HG02588 (cell line): ENCODE data around the gene CDH26.

ENCODE experiments used
- ATAC-seq: cut with Tn5 transposase; IDR thresholded peaks from one replicate; pipeline ENCODE4 v1.9.1; 2021; ENCODE audit warnings: mild to moderate bottlenecking, moderate library complexity; ENCODE audit not compliant: unreplicated experiment

The CDH26 gene

DNA sequence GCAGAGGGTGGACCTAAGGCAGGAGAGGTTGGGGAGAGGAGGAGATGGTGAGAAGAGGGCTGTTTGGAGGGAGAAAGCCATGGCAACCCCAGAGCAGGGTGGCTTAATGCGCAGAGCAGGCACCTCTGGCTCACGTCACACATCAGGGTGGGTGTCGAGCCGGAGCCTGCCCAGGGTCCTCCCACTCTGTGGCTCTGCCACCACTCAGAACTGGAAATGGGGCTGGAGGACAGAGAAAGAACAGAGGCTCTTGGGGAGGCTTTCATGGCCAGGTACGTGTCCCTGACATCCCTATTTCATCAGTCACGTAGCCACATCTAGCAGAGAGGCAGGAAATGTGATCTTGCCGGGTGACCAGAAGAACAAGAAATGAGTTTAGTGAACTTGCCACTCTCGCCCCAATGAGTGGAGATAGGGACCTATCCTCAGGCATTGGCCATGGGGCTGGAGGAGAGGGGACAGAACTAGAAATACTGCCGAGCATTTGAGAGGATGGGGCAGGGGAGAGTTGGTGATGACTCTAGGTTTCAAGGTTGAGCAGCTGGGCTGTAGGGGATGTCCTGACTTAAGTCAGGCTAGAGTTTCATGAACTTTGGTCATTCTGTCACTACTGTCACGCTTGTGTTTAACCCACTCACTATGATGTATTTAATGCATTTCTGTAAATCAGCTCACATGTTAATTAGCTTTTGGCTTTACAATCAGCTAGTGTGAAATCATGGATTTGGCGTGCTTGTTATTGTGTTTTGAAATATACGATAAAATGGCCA lies 52.7 kb downstream of the CDH26 start:
- no peak for ATAC-seq

DNA sequence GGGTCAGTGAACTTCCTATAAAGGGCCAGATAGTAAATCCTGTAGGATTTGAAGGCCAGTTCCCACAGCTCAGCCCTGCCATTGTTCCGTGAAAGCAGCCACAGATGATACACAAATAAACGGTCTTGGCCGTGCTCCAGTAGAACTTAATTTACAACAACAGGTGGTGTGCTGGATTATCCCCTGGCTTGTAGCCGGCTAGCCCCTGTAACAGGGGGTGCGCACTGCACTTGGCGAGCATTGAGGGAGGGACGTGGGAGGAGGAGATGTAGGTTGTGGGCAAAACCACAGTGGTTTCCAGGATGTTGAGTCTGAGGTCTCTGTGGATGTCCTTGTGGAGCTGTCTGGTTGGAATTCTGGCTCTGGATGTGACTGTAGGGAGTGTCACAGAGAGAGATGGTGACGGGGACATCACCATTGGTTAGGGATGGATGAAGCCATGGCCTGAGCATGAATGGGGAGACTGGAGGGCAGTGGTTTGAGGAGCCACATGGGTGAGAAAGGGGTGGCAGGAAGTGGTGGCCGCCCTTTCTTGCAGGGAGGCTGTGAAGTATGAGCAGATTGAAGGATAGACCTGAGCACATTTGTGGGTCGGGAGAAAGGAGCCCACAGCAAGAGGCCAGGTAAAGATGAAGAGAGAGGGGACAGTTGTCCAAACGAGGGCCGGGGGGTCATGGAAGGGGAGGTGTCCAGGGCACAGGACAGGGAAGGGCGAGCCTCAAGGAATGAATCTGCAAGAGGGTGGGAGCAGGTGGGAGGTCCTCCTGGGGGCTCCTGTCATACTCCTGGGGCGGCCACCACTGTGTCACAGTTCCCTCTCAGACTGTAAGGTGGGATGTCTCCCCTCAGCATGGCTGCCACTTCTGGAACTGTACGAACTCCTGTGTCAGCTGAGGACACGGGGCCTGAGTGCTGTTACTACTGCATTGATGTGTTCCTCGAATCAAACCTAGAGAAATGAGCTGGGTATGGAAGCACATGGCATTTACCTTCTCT lies 53.6 kb downstream of the CDH26 start:
- ATAC-seq: no peak

DNA sequence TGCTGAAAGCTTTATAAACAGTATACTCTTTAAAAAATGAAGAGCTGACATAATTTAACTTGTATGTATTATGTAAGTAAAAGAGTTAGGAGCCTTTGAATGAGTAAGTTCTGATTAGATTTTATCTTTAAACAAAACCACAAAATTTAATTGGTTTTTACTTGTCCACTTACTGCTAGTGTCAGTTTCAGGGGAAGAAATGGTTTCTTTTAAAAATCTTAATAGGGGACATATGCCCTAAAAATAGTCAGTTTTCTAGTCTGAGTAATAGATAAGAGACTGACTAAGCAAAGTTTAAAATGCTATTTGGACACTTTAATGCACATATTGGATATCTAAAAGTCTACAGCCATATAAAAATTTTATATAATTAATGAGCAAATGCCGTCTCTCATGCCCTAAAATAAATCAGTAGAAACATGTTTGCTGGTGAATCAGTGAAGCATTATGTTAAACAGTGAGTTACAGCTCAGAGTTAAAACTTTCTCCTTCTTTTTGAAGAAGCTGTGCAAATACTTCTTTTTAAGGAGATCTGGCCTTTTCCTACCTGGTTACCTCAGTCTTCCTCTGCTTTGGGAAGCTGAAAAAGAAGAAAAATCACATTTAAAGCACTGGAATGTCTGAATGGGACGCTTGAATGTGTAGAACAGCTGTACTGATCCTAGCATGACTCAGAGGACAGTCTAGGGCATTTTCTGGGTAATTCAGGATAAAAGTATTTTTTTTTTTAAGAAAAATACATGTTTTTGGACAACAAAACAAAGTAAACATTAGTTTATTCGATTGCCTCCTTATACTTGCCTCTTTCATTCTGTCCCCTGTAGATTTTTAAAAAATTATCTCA lies 55.3 kb downstream of the CDH26 start:
- ATAC-seq: no peak

DNA sequence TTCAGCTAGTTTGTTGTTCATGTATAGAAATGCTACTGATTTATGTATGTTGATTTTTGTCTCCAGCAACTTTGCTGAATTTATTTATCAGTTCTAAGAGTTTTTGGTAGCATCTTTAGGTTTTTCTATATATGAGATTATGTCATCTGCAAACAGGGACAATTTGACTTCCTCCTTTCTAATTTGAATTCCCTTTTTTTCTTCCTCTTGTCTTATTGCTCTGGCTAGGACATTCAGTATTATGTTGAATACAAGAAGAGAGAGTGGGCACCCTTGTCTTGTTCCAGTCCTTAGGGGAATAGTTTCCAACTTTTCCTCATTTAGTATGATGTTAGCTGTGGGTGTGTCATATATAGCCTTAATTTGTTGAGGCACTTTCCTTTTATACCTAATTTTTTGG lies 58.2 kb downstream of the CDH26 start:
- no peak for ATAC-seq

- ATAC-seq: no peak
These were observed 62.0 kb downstream of the CDH26 start for GRCh38 chr20:60020251-60020650.

- no peak for ATAC-seq
These were observed 62.9 kb downstream of the CDH26 start for GRCh38 chr20:60021104-60021503.

GRCh38 chr20:60022849-60023248 lies 64.6 kb downstream of the CDH26 start:
- ATAC-seq: no peak

GRCh38 chr20:60024245-60024644 lies 66.0 kb downstream of the CDH26 start:
- no peak for ATAC-seq

DNA sequence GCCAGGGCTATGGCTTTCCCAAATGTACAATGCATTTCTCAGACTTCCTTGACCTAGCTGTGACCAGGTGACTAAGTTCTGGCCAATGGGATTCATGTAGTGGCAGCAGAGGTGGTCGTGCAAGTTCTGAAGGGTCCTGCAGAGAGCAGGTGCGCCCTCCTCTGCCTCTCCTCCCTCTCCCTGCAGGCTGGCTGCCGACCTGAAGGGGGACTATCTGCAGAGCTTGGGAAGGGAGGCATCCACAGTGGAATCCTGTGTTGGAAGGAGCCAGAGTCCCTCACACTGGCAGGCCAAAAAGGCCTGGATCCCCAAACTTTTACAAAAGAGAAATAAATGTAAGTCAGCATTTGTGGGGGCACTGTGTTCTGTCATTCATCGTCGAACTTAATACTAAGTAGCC lies 66.6 kb downstream of the CDH26 start:
- no peak for ATAC-seq

DNA sequence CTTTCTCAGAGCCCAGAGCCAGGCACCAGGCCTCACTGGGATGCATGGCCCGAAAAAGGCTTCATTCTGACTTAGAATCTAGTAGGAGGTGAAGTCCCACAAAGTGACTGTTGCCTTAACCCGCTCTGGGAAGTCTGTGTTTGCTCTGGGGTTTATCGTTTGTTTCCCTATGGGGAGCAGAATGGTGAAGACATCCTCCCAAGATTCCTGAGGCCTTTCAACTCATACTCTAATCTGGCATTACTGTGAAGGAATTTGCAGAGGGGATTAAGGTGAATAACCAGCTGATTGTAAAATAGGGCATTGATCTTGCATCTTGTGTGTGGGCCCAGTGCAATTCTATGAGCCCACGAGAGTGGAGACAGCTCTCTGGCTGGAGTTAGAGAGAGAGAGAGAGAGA lies 67.8 kb downstream of the CDH26 start:
- ATAC-seq: no peak

GRCh38 chr20:60030471-60030870 lies 72.2 kb downstream of the CDH26 start:
- no peak for ATAC-seq

- ATAC-seq: no peak
These were observed 72.9 kb downstream of the CDH26 start for GRCh38 chr20:60031107-60031506.

GRCh38 chr20:60034231-60035110 lies 76.2 kb downstream of the CDH26 start:
- ATAC-seq: no peak

DNA sequence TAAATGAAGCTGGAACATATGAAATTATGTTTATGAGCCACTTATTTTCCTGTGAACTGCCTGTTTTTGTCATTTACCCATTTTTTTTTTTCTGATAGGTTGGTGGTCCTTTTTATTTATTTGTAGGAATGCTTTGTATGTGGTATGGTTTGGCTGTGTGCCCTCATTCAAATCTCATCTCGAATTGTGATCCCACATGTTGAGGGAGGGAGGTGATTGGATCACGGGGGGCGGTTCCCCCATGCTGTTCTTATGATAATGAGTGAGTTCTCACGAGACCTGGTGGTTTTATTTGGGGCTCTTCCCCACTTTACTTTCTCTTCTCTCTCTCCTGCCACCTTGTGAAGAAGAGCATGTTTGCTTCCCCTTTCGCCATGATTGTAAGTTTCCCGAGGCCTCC lies 77.3 kb downstream of the CDH26 start:
- ATAC-seq: no peak

DNA sequence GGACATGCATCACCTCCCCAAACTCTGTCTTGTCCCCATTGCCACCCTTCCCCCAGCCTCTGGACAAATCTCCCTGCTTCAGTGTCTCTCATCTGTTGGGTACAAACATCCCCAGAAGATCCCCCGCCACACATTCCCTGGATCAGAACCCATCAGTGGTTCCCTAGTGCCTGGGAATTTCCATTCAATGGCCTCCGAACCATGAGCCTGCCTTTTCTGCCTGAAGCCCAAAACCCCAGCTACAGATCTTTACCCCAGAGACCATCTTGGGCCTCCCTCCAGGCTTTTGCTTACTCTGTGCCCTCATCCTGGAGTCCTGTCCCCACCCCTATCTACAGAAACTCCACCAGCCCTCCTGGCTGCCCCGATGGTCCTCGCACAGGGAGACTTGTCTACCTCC lies 78.1 kb downstream of the CDH26 start:
- ATAC-seq: no peak

DNA sequence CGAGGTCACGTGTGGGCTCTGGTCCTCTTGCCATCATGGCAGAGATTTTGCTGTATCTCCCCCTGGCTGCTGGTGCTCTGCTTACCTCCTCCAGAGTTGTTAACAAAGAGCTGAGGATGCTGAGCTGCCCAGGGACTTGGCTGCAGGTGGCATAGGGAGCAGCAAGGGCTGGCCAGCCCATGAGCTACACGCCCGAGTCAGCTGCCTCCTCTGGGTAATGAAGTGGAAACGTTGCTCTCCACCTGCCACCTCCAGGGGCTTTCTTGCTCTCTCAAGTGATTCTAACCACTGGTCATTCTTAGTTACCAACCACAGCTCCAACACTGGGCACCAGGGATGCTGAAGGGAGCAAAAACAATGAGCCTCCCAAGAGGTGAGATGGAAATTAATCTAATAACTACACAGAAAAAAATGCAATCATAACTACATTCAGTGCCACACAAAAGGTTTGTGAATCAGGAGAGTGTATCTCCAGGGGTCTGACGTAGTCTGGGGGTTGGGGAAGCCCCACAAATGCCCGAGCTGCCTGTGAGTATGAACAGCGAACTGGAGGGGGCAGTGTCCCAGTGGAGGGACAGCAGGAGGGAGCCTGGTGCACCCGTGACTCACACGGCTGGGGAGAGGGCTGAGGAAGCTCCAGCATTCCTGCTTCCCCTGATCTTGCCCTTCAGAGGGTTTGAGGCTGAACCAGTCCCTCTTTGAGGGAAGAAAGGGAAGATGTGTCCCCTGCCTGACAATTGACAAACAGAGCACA lies 78.7 kb downstream of the CDH26 start:
- no peak for ATAC-seq

DNA sequence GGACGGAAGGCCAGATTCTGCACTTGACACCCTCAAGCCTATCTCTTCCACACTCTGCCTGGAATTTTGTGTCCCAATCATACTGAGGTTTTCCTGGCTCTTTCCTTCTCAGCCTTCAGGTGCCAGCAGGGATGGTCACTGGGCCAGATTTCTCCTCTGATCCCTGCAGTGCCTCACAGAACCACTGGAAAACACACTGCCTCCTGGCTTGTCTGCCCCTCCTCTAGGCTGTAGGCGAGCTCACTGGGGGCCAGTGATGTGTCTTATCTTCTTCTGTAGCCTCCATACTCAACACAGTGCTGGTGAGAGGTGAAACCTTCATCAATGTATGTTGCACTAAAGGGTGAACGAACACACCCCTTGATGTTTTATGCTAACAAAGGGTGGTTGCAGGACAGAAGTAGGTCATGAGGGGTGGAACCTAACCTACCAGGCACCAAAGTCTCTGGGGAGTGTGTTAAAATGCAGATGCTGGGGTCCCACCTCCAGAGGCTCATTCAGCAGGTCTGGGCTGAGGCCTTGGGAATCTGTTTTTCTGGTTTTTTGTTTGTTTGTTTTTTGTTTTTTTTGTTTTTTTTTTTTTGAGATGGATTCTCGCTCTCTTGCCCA lies 80.3 kb downstream of the CDH26 start:
- ATAC-seq: no peak

- ATAC-seq: no peak
These were observed 81.3 kb downstream of the CDH26 start for GRCh38 chr20:60039526-60039925.
